Peyer's patch (tissue), 4 donors: ENCODE results near the gene SMAD3.

Experiments used
- CTCF ChIP-seq, 6 experiments: fragments of 450-650 bp in 4 of 6; fragments of 200-600 bp in 2 of 6; sonication (generic) in 1 of 6; IDR thresholded peaks; one replicate each; pipeline ENCODE4 v1.5.1; 2017 to 2019; ENCODE audit warnings: antibody characterized with exemption in 6 of 6, mild to moderate bottlenecking in 3 of 6, moderate library complexity in 1 of 6
- POLR2A ChIP-seq, 2 donors: fragments of 450-650 bp; IDR thresholded peaks; one replicate each; pipeline ENCODE4 v1.5.1; 2017; ENCODE audit warnings: antibody characterized with exemption in 2 of 2, mild to moderate bottlenecking in 2 of 2, moderate library complexity in 2 of 2

- TF ChIP-seq CTCF (IDR thresholded peaks at IDR 0.05) (peak in 1 of 6 experiments; percentile 0), POLR2A (IDR thresholded peaks at IDR 0.05) (no peak)
Observed at GRCh38 chr15:67083135-67083762, 17.8 kb downstream of the SMAD3 start.
